Activated CD8-positive, alpha-beta T cell treated with anti-CD3 and anti-CD28 coated beads for 36 hours (primary cell): ENCODE measurements around the gene TCEA2. TPM values are rescaled to one million over a fixed set of nuclear protein-coding genes. Genes with fewer than 3 reads are reported as not detected.

Experiments
- ATAC-seq: fragments of 200-7000 bp; cut with Tn5 transposase; one replicate; pipeline ENCODE4 v1.10.0; 2021; ENCODE audit warnings: mild to moderate bottlenecking, moderate library complexity
- CTCF ChIA-PET: fragments of 350-600 bp; sonication (Branson Sonifier 250); formaldehyde crosslinking; loops from one replicate; lab custom pipeline; 2021; ENCODE audit warnings: antibody characterized with exemption; lab: Charles Lee
- POLR2A ChIA-PET: fragments of 350-600 bp; sonication (Branson Sonifier 250); formaldehyde crosslinking; loops from one replicate; lab custom pipeline; 2021; ENCODE audit warnings: antibody characterized with exemption; lab: Charles Lee
- DNase-seq: peaks from one replicate; pipeline ENCODE4 v3.0.0-alpha.2; 2020
- H3K27ac Mint-ChIP-seq: one replicate; pipeline ENCODE4 v1.8.0; 2021; ENCODE audit warnings: mild to moderate bottlenecking, mixed read lengths
- H3K27me3 Mint-ChIP-seq: one replicate; pipeline ENCODE4 v1.8.0; 2021; ENCODE audit warnings: mixed read lengths
- H3K36me3 Mint-ChIP-seq: one replicate; pipeline ENCODE4 v1.8.0; 2021; ENCODE audit warnings: low read depth, mixed read lengths
- H3K4me1 Mint-ChIP-seq: one replicate; pipeline ENCODE4 v1.8.0; 2021; ENCODE audit warnings: low read depth, mixed read lengths
- H3K4me3 Mint-ChIP-seq: one replicate; pipeline ENCODE4 v1.8.0; 2021; ENCODE audit warnings: mild to moderate bottlenecking, moderate library complexity, mixed read lengths
- H3K9me3 Mint-ChIP-seq: one replicate; pipeline ENCODE4 v1.8.0; 2021; ENCODE audit warnings: mixed read lengths
- intact Hi-C: fragments of 100-400 bp; cut with micrococcal nuclease; formaldehyde crosslinking; loops from one replicate; pipeline ENCODE4 v1.10.0; 2022
- total RNA-seq, 2 experiments: library from RNA; stranded (reverse); gene quantifications; one replicate each; pipeline ENCODE4 v1.2.3, GENCODE V29; 2021
- TF ChIP-seq, protein P1 (sequence below): fragments of 200-600 bp; IDR thresholded peaks from one replicate; pipeline ENCODE4 v1.8.0; 2022; ENCODE audit warnings: antibody characterized with exemption, mild to moderate bottlenecking

TCEA2 gene
- total RNA-seq, 2 experiments from 2014 or later = 30.0 to 33.0 TPM

DNA sequence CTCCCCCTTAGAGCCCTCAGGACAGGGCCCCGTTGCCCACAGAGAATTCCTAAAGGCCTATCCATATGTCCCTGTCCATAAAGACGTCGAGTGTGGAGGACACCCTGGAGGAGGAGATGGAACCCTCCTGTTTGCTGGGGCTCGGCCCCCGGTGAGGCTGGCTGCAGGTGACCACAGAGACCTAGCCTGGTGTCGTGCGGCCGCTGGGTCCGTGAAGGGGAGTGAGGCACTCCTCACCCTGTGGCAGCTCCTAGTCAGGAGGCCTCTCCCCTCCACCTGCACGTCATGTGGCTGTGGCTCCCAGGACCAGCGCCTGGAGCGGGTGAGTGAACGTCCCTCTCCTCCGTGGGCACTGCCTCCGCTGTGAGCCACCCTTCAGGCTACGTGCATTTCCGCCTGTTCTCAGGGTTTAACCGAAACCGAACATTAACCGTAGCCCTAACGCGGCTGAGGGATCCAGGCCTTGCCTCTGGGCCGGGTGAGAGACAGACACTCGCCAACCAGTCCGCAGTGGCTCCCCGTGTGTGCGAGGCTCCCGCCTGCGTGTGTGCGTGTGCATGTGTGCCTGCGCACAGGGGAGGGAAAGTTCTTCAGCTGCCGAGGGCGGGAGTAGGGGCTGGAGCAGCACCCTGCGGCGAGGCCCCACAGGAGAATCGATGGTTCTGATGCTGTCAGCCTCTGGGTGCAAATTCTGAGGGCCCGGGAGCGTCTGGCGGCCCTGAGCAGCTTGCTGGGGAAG lies 5.9 kb upstream of the TCEA2 start:
- ATAC-seq (peak; percentile 45), DNase-seq (peak; percentile 57)
- intact Hi-C loops = no loop called here
- H3K27ac Mint-ChIP-seq = peak overlapping the region; percentile 75
- H3K27me3 Mint-ChIP-seq = peaks cover 11% of the 10 kb centered on the region
- H3K4me3 Mint-ChIP-seq = peak overlapping the region; percentile 76
- ChIA-PET POLR2A (interaction anchor here (0.7 to 1.0 kb wide), 5 partner anchors 12 to 192 kb away, joined by 3 to 4 read pairs (median 3); partner anchors contain the start of genes C20orf204, PRPF6 and TPD52L2), CTCF (interaction anchor here (0.7 to 5.0 kb wide), 16 partner anchors 13 to 308 kb away, joined by 3 to 47 read pairs (median 4); partner anchors contain the start of genes PRPF6 and TPD52L2)
- no peaks in the 10 kb centered on the region for H3K9me3 Mint-ChIP-seq
- H3K36me3 Mint-ChIP-seq = no peaks in the 10 kb centered on the region
- TF ChIP-seq, protein P1, sequence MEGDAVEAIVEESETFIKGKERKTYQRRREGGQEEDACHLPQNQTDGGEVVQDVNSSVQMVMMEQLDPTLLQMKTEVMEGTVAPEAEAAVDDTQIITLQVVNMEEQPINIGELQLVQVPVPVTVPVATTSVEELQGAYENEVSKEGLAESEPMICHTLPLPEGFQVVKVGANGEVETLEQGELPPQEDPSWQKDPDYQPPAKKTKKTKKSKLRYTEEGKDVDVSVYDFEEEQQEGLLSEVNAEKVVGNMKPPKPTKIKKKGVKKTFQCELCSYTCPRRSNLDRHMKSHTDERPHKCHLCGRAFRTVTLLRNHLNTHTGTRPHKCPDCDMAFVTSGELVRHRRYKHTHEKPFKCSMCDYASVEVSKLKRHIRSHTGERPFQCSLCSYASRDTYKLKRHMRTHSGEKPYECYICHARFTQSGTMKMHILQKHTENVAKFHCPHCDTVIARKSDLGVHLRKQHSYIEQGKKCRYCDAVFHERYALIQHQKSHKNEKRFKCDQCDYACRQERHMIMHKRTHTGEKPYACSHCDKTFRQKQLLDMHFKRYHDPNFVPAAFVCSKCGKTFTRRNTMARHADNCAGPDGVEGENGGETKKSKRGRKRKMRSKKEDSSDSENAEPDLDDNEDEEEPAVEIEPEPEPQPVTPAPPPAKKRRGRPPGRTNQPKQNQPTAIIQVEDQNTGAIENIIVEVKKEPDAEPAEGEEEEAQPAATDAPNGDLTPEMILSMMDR = no peak
- H3K4me1 Mint-ChIP-seq = peaks cover 13% of the 10 kb centered on the region

DNA sequence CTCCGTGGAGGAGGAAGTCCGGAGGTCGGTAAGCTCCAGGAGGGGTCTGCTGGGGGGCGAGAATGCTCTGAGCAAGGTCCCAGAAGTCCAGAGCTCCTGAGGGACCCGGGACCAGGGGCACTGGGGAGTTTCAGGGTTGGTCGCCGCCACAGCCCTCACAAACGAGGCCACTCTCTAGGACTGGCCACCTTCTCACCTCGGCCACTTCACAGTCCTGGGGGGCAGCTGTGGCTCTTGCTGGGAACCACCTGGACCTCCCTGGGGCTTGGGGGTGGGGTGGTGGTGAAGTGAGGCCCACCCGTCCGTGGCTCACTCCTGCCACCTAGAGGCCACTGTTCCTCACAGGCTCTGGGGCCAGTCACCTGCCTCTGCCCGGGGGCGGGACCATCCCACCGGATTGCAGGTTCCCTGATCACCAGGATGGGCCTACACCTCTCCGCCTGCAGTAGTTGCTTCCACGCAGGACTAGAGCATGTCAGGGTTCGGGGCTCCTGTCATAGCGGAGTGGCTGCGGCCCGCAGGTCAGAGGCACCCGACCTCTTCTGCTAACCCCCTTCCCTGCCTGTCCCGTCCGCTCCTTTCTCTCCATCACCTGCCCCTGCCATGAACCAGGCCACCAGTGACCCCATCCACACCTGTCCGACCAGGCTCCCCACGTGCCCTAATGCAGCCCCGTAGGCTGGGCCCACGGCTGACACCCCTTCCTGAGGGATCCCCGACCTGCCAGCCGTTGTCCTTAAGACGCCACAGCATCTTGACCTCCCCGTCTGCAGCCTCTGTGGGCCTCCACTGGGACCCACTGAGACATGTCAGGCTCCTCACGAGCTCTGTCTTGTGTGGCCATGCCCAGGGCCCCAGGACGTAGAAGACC lies 5.1 kb upstream of the TCEA2 start:
- Mint-ChIP-seq H3K9me3 (no peaks in the 10 kb centered on the region), H3K27ac (peak overlapping the region; percentile 75), H3K36me3 (no peaks in the 10 kb centered on the region), H3K4me3 (peak overlapping the region; percentile 76), H3K4me1 (peaks cover 13% of the 10 kb centered on the region), H3K27me3 (peaks cover 11% of the 10 kb centered on the region)
- CTCF ChIA-PET = interaction anchor here (0.7 to 5.0 kb wide), 16 partner anchors 14 to 309 kb away, joined by 3 to 47 read pairs (median 4); partner anchors contain the start of genes PRPF6 and TPD52L2
- DNase-seq = peak; percentile 91
- peak; percentile 84 for ATAC-seq
- intact Hi-C loops = no loop called here
- TF ChIP-seq, protein P1 = peak; percentile 88
- POLR2A ChIA-PET = interaction anchor here (0.7 to 1.1 kb wide), 6 partner anchors 13 to 193 kb away, joined by 3 to 4 read pairs (median 3); partner anchors contain the start of genes C20orf204, PRPF6 and TPD52L2

DNA sequence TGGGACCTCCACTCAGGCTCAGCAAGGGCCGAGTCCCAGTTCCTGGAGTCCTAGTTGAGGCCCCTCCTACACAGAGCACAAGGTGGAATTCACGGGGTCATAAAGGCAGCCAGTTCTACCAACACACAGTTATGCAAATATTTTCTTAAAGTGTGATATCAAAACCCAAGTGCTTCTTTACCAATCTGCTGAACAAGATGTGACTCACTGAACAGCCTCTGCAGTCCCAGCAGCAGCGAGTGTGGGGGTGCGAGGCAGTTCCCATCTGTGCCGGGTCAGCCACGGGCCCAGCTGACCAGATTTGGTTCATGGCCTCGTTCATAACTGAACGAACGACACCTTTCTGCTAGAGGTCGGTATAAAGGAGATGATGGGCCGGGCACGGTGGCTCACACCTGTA lies 4.5 kb upstream of the TCEA2 start:
- Mint-ChIP-seq H3K4me3 (peak overlapping the region; percentile 76), H3K4me1 (peaks cover 13% of the 10 kb centered on the region), H3K9me3 (no peaks in the 10 kb centered on the region), H3K36me3 (no peaks in the 10 kb centered on the region), H3K27me3 (peaks cover 6% of the 10 kb centered on the region), H3K27ac (no peak overlapping the region)
- peak; percentile 1 for ATAC-seq
- DNase-seq = no peak
- ChIA-PET CTCF (interaction anchor here (0.7 to 5.0 kb wide), 2 partner anchors 17 to 20 kb away, joined by 3 to 47 read pairs; no protein-coding TSS in a partner anchor), POLR2A (interaction anchor here (1.1 kb wide), 1 partner anchor 20 kb away, joined by 3 read pairs; no protein-coding TSS in a partner anchor)
- intact Hi-C loops = no loop called here
- TF ChIP-seq, protein P1 = no peak

DNA sequence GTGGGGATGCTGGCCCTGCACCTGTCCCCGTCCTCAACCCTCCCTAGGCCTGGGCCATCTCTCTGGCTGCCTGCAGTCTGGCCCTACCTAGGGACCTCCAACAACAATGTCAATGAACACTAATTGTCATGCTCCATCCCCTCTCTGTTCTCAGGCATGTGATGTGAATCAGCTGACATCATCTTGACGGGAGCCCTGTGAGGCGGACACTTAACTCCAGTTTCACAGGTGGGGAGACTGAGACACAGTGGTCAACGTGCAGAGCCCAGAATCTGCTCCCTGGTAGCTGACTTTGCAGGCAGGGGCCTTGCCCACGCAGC lies 762 bp upstream of the TCEA2 start:
- Mint-ChIP-seq H3K4me1 (peaks cover 41% of the 10 kb centered on the region), H3K4me3 (peak overlapping the region; percentile 89), H3K36me3 (no peaks in the 10 kb centered on the region), H3K27ac (no peak overlapping the region), H3K9me3 (no peaks in the 10 kb centered on the region), H3K27me3 (no peaks in the 10 kb centered on the region)
- intact Hi-C loops = loop anchor here (10.0 kb wide), 1 partner anchor 87 kb away; the partner anchor contains the start of gene SAMD10
- no peak for DNase-seq
- ChIA-PET POLR2A (interaction anchor here (0.7 to 1.6 kb wide), 6 partner anchors 11 to 82 kb away, joined by 3 to 4 read pairs (median 3); partner anchors contain the start of genes OPRL1, PRPF6 and SAMD10), CTCF (interaction anchor here (0.7 to 2.1 kb wide), 5 partner anchors 9 to 82 kb away, joined by 3 to 6 read pairs (median 4); partner anchors contain the start of gene LKAAEAR1)
- ATAC-seq = no peak
- TF ChIP-seq, protein P1 = no peak
